LNCAP (cell line): ENCODE results near the gene PHC2.

Experiments used
- CTCF ChIP-seq: fragments of 450-650 bp; IDR thresholded peaks from 2 replicates; pipeline ENCODE4 v1.5.1; 2017; ENCODE audit warnings: mild to moderate bottlenecking

Gene PHC2

GRCh38 chr1:33382661-33383415, 48.1 kb downstream of the PHC2 start:
- TF ChIP-seq CTCF: no peak

- no peak for TF ChIP-seq CTCF
Observed at GRCh38 chr1:33381977-33382376, 48.9 kb downstream of the PHC2 start.

GRCh38 chr1:33380811-33381210, 50.1 kb downstream of the PHC2 start:
- no peak for TF ChIP-seq CTCF

GRCh38 chr1:33379631-33380354, 51.1 kb downstream of the PHC2 start:
- TF ChIP-seq CTCF: no peak

GRCh38 chr1:33378976-33379375, 51.9 kb downstream of the PHC2 start:
- no peak for TF ChIP-seq CTCF

- no peak for TF ChIP-seq CTCF
Observed at GRCh38 chr1:33378524-33378923, 52.4 kb downstream of the PHC2 start.

- no peak for TF ChIP-seq CTCF
Observed at GRCh38 chr1:33377756-33378155, 53.1 kb downstream of the PHC2 start.
